Activated CD4-positive, alpha-beta T cell treated with anti-CD3 and anti-CD28 coated beads, Interleukin-2, Interleukin-4, amounts not matched to agents 100 ng/mL and 50 ng/mL, durations not matched to agents 16 hours and 8 hours (primary cell): ENCODE measurements around the gene TPBGL.

Experiments used
- DNase-seq: peaks from one replicate; pipeline ENCODE4 v3.0.0-alpha.2; 2020; ENCODE audit warnings: low spot score

Gene TPBGL

DNA sequence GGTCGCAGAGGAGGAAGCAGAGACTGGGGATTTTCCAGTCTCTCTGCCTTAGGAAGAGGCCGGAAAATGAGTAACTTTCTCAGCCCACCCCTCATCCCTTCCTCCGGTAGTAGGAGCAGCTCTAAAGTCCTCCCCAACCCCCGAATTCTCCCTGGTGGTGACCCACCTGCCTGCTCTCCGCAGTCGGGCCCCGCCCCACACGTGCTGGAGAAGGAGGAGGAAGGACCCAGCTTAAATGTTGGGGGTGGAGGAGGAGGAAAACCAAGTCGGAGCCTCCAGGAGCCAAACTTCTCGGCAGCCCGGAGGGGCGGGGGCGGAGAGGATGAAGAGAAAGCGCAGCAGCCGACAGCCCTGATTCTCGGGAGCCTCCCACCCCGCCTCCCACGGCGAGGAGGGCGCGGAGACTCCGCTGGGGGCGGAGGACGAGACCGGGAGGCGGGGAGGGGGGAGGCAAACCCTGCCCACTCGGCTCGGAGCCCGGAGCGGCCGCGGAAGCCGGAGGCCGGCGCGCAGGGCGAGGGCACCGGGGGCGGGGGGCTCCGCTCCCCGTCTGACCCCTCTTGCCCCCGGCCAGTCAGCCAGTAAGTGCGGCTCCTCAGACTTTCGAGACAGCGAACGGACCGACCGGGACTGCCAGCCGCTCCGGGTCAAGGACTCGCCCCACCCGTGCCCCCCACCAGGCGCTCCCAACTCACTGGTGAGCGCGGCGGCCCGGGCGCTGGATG is at the start of gene TPBGL:
Gene TPBGL (plus strand): TSS at position 464 of the 725 bp plus-strand sequence. CDS start 276 bp downstream, outside the sequence.
- no peak for DNase-seq

- no peak for DNase-seq
These were observed 49.2 kb upstream of the TPBGL start for GRCh38 chr11:75191330-75191717.

GRCh38 chr11:75193271-75193670 is 47.3 kb upstream of the TPBGL start:
- no peak for DNase-seq

GRCh38 chr11:75193711-75194110 is 46.9 kb upstream of the TPBGL start:
- no peak for DNase-seq

- DNase-seq = no peak
These were observed 46.4 kb upstream of the TPBGL start for GRCh38 chr11:75194147-75194546.

DNA sequence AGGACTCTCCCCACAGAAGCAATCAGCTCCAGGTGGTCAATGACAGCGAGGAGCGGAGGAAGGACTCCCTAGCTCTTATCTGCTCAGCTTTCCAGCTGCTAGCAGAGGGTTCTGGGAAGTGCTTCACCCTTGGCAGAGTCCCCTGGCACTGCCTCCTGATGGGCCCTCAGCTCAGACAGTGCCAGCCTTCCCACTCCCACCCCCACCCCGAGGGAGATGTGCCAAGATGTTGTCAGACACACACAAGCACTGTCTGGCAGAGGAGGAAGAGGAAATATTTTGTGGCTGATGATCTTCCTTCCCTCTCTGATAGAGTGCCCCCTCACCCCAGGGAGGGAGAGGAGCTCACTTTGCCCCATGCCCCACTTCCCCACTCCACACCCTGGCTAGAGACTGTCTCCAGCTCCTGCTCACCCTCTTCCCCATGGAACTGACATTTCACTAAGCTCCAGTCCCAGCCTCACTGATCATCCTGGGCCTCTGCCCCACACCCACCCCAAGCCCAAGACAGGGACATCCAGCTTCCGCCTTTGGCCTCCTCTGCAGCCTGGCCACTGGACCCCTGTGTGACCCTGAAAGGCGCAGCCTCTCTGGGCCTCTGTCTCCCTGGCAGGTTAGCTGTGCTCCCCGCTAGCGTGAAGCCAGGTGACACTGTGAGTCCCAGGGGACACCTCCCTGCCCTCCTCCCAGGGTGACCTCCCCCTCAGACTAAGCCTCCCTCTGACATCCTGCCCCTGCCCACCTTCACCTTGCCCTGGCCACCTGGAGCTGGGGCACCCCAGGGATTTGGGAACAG is 45.2 kb upstream of the TPBGL start:
- no peak for DNase-seq

DNA sequence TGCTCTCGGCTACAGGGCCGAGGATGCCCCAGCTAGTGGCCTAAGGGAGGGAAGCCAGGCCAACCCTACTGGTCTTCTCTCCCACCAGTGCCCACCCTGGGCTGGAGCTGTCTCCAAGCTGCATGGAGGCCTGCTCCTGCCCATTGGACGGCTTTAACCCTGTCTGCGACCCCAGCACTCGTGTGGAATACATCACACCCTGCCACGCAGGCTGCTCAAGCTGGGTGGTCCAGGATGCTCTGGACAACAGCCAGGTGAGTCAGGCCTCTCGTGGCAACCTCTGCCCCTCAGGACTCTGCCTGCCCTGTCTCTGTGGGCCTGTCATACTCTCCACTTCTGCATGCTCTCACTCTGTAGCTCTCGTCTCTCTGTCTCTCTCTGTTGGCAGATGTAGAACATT is 44.1 kb upstream of the TPBGL start:
- no peak for DNase-seq

GRCh38 chr11:75197512-75198277 is 42.9 kb upstream of the TPBGL start:
- no peak for DNase-seq

- no peak for DNase-seq
These were observed 42.1 kb upstream of the TPBGL start for GRCh38 chr11:75198278-75198973.

DNA sequence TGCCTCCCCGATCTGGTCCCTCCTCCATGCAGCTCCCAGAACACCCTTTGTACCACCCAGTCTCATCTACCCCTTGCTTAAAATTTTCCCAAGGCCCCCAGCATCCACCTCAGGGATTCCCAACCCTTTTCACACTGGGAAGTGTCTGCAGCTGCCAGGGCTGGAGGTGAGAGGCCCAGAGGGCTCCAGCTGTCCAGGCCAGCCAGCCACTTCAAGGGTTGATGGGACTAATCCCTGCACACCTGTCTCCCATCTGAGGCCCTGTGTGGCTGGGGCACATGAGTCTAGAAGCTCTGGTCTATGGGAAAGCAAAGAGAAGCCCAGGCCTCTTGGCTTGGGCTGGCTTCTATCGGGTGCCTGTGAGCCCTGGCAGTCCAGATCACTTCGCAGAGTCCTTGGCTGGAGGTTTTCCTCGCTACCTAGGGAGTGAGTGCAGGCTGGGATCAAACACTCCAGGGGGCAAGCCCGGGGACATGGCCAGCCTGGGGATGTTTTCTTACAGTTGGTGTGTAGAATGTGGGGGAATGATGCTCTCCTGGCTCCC is 41.1 kb upstream of the TPBGL start:
- no peak for DNase-seq

- DNase-seq = no peak
These were observed 40.5 kb upstream of the TPBGL start for GRCh38 chr11:75200051-75200450.

GRCh38 chr11:75200531-75200930 is 40.0 kb upstream of the TPBGL start:
- DNase-seq = no peak

DNA sequence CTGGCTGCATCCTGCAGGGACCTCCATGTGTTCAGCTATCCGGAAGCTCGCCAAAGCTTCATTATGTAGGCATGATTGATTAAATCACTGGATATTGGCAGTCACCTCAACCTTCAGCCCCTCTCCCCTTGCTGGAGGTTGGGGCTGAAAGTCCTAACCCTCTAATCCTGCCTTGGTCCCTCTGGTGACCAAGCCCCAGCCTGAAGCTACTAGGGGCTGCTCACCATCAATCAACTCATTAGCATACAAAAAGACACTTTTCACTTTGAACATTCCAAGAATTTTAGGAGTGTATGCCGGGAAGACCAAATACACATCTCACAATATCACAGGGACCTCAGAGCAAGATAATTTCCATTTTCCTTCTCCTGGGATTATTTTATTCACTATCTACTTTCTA is 38.8 kb upstream of the TPBGL start:
- DNase-seq = no peak

DNA sequence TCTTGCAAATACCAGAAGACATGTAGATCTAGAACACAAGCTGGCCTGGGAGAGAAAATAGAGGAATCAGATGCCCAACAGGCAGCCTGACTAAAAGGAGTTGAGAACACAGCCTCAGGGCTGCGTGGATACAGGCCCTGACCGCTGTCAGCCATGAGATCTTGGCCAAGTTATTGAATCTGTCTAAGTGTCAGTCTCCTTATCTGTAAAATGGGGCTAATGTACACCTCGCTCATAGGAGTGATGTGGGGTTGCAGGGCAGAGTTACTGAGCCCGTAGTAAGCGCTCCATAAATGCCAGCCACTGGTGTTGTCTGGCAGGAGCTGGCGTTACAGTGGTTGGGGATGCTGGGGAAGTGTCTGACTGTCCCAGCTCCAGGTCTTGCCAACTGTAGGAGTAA is 38.4 kb upstream of the TPBGL start:
- DNase-seq = no peak

DNA sequence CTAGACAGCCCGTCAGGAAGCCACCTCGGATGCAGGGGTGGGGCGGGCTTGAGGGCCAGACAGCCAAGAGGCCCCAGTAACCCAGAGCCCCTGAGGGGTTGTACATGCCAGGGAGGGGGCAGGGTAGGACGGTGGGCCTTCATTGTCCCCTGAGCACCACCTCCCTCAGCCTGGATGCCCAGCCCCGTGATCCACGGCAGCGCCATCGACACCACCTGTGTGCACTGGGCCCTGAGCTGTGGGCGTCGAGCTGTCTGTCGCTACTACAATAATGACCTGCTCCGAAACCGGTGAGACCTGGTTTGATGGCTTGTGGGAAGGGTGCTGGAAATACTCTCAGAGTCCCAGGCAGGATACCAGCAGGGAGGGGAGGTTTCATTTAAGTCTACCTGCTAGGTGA is 37.4 kb upstream of the TPBGL start:
- no peak for DNase-seq

DNA sequence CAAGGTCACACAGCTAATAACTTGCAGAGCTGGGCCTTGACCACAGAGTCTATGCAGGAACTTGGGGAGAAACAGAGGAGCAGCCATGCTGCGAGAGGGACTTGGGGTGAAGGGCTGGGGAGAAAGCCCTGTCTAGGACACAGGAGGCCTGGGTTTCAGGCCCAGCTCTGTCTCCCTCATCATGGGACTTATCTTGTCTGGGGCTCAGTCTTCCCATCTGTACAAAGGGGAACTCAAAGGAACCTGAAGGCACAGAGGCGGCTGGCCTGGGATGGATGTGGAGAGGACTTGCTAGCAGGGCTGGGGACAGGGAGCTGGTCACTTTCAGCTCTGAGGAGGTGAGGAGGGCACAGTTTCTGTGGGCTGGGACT is 36.9 kb upstream of the TPBGL start:
- DNase-seq = no peak

DNA sequence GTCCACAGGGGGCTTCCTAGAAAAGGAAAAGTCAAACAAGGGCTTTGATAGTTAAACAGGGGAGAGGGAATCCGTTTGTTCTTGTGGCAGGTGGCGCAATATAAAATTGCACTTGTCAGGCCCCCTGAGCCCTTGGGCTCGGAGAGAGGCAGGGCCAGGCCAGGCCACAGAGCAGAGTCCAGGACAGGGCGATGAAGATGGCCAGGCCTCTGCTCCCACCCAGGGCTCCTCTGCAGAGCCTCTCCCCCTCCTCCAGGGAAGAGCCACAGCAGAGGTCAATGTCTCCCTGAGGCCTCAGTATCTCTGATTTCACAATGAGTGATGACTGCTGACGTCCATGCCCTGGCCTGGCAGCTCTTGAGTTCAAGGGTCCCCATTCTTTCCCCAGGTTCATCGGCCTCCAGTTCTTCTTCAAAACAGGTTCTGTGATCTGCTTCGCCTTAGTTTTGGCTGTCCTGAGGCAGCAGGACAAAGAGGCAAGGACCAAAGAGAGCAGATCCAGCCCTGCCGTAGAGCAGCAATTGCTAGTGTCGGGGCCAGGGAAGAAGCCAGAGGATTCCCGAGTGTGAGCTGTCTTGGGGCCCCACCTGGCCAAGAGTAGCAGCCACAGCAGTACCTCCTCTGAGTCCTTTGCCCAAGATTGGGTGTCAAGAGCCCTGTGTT is 36.4 kb upstream of the TPBGL start:
- DNase-seq = no peak

DNA sequence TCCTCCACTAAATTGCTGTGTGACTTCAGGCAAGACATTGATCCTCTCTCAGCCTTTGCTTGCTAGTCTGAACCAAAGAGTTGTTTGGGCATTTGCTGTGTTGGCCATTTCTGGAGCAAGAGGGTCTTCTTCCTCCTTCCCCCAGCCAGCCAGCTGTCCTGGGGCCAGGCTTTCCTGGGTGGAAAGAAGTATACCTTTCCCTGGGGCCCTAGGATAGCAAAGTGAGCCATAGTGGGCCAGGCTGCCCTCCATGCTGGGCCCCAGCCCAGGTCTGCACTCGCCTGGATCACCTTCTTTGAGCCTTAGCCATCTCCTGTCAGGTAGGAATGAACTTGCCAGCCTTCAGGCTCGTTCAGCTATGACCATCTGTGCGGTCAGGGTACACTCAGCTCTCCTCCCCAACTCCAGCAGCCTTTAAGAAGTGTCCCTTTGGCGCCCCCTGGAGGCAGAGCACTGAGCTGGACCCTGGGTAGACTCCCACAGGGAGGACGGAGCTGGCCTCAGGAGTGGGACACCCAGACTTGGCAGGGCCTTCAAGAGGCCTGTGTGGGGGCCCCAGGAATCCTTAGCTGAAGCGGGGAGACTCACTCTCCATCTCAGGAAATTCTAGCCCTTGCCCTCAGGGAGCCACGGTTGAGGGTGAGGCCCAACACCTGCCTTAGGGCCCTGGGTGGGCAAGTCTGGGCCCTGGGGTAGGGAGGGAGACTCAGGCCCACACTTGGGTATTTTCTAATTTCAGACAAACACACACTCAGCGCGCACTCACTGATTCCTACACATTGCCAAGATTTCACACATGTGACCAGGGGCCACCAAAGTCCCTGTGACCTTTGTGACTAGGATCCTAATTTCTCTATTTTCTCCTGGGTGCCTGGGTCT is 35.6 kb upstream of the TPBGL start:
- peak; percentile 84 for DNase-seq

DNA sequence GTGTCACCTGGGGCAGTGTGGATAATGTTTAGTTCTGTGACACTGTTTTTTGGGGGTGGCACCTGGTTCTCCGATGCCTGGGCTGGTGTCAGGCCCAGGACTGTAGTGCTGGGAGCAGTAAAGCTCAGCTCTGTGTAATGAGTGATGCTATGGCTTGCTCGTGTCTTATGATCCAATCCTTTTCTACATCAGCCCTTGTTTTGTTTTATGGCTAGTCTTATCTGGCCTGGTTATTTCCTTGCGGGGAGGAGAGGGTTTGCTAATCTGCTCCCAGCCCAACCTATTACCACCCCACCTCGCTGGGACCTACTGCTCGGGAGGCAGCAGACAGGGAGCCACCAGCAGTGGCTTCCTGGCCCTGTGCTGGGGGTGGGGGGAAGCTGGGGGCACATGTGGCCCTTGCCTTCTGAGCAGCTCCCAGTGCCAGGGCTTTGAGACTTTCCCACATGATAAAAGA is 35.0 kb upstream of the TPBGL start:
- DNase-seq = no peak

DNA sequence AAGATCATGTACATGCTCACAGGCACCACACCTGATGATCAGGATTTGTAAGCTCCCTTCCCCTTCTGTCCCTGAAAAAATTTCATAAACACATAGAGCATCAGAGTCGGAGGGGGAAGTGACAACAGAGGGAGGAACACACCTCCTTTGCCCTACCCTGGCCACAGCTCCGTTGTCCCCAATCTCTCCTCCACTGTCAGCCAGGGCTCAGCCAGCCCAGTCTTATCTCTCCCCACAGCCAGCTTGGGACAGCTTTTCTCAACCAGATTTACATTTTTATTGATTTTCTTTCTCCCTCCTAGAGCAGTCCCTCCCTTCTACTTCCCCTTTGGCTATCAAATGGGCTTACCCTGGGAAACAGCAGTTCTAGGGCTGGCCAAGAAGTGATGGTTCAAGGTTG is 32.1 kb upstream of the TPBGL start:
- no peak for DNase-seq
